ENCODE data around the gene SLC43A1. TPM values are rescaled to one million over a fixed set of nuclear protein-coding genes. Genes with fewer than 3 reads are reported as not detected.

Gene SLC43A1
- total RNA-seq, 2 donors from 2014 or later = 18.2 to 20.9 TPM

- Histone ChIP-seq H3K27me3 (replicated peaks; ENCODE audit: insufficient read depth) (no peaks in the 10 kb centered on the region), H3K4me1 (replicated peaks) (peaks cover 4% of the 10 kb centered on the region), H3K4me3 (no peak overlapping the region), H3K36me3 (no peaks in the 10 kb centered on the region), H3K27ac (no peak overlapping the region), H3K9me3 (no peaks in the 10 kb centered on the region)
- WGBS = 44% methylated on average over 1 of the region's 1 CpG
- TF ChIP-seq POLR2A (IDR thresholded peaks at IDR 0.05) (no peak), POLR2AphosphoS5 (IDR thresholded peaks at IDR 0.05) (no peak)
- TF ChIP-seq, protein P1, sequence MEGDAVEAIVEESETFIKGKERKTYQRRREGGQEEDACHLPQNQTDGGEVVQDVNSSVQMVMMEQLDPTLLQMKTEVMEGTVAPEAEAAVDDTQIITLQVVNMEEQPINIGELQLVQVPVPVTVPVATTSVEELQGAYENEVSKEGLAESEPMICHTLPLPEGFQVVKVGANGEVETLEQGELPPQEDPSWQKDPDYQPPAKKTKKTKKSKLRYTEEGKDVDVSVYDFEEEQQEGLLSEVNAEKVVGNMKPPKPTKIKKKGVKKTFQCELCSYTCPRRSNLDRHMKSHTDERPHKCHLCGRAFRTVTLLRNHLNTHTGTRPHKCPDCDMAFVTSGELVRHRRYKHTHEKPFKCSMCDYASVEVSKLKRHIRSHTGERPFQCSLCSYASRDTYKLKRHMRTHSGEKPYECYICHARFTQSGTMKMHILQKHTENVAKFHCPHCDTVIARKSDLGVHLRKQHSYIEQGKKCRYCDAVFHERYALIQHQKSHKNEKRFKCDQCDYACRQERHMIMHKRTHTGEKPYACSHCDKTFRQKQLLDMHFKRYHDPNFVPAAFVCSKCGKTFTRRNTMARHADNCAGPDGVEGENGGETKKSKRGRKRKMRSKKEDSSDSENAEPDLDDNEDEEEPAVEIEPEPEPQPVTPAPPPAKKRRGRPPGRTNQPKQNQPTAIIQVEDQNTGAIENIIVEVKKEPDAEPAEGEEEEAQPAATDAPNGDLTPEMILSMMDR (IDR thresholded peaks at IDR 0.05) = no peak
- intact Hi-C loops (cut with DNase I) = no loop called here
- DNase-seq (ENCODE audit: low spot score) = no peak
These were observed 2.1 kb downstream of the SLC43A1 start for GRCh38 chr11:57513452-57513795.

- intact Hi-C loops (cut with DNase I) = no loop called here
- H3K27ac ChIP-seq = no peak overlapping the region
- no peaks in the 10 kb centered on the region for H3K9me3 ChIP-seq
- TF ChIP-seq, protein P1 (IDR thresholded peaks at IDR 0.05) = no peak
- TF ChIP-seq POLR2A (IDR thresholded peaks at IDR 0.05) = no peak
- no peak for TF ChIP-seq POLR2AphosphoS5 (IDR thresholded peaks at IDR 0.05)
- no peaks in the 10 kb centered on the region for H3K27me3 ChIP-seq (replicated peaks; ENCODE audit: insufficient read depth)
- H3K36me3 ChIP-seq = no peaks in the 10 kb centered on the region
- no peak overlapping the region for H3K4me3 ChIP-seq
- DNase-seq (ENCODE audit: low spot score) = no peak
- H3K4me1 ChIP-seq (replicated peaks) = peaks cover 4% of the 10 kb centered on the region
- WGBS = 81% methylated on average over 12 of the region's 12 CpGs
These were observed 2.7 kb downstream of the SLC43A1 start for GRCh38 chr11:57512646-57513451.

DNA sequence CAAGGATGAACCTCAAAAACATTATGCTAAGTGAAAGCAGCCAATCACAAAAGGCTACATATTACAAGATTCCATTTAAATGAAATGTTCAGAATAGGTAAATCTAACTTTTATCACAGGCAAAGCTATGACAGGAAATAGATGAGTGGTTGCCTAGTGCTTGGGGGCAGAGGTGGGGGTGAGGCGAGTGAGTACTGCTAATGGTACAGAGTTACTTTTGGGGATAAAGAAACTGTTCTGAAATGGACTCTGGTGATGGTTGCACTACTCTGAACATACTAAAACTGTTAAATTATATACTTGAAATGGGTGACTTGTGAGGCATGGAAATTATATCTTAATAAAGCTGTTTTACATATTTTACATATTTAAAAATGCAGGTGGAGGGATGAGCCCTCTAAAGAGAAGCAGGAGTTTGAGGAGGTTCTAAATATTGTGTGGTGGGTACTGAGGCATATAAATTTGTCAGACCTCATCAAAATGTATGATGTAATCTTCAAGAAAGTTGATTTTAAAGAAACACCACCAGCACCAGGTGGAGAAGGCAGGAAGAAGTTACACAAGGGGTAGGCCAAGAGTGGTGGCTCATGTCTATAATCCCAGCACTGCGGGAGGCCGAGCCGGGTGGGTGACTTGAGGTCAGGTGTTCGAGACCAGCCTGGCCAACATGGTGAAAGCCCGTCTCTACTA, 3.6 kb downstream of the SLC43A1 start:
- intact Hi-C loops (cut with DNase I) = no loop called here
- Histone ChIP-seq H3K4me3 (no peak overlapping the region), H3K4me1 (replicated peaks) (peaks cover 4% of the 10 kb centered on the region), H3K36me3 (no peaks in the 10 kb centered on the region), H3K27me3 (replicated peaks; ENCODE audit: insufficient read depth) (no peaks in the 10 kb centered on the region), H3K9me3 (no peaks in the 10 kb centered on the region), H3K27ac (no peak overlapping the region)
- no peak for DNase-seq (ENCODE audit: low spot score)
- WGBS = 94% methylated on average over 6 of the region's 6 CpGs
- TF ChIP-seq, protein P1 (IDR thresholded peaks at IDR 0.05) = no peak
- TF ChIP-seq POLR2A (IDR thresholded peaks at IDR 0.05) = no peak
- TF ChIP-seq POLR2AphosphoS5 (IDR thresholded peaks at IDR 0.05) = no peak

DNA sequence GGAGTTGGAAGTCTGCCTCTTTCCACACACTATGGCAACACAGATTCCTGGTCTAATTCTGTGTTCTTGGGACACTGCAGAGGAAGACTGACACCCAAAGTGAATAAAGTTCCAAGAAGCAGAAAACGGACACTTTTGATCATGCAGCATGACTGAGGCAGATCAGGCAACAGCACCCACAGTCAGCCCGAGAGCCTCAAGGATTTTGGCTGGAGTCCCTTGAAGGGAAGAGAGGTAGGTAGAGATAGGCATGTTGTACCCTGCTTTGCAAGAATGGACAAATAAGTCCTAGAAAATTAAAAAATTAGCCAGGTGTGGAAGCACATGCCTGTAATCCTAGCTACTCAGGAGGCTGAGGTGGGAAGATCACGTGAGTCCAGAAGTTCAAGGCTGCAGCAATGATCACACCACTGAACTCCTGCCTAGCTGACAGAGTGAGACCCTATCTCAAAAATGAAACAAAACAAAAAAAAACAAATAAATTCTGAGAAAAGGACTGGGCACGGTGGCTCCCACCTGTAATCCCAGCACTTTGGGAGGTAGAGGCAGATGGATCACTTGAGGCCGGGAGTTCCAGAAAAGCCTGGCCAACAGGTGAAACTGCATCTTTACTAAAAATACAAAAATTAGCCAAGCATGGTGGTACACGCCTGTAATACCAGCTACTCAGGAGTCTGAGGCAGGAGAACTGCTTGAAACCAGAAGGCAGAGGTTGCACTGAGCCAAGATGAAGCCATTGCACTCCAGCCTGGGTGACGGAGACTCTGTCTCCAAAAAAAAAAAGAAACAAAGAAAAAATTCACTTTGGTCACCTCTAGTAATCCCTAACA, 6.9 kb downstream of the SLC43A1 start:
- 79% methylated on average over 7 of the region's 7 CpGs for WGBS
- Histone ChIP-seq H3K27ac (no peak overlapping the region), H3K4me1 (replicated peaks) (no peaks in the 10 kb centered on the region), H3K9me3 (no peaks in the 10 kb centered on the region), H3K4me3 (no peak overlapping the region), H3K27me3 (replicated peaks; ENCODE audit: insufficient read depth) (no peaks in the 10 kb centered on the region), H3K36me3 (no peaks in the 10 kb centered on the region)
- intact Hi-C loops (cut with DNase I) = no loop called here
- no peak for DNase-seq (ENCODE audit: low spot score)
- TF ChIP-seq POLR2A (IDR thresholded peaks at IDR 0.05) (no peak), POLR2AphosphoS5 (IDR thresholded peaks at IDR 0.05) (no peak)
- TF ChIP-seq, protein P1 (IDR thresholded peaks at IDR 0.05) = no peak

All from prostate gland (tissue), 2 donors.